HCT116 (cell line): ENCODE measurements around the gene CCDC61.

ENCODE experiments used
- ATF3 ChIP-seq: IDR thresholded peaks from 2 replicates; pipeline ENCODE4 v1.6.1; 2012
- CEBPB ChIP-seq: IDR thresholded peaks from 2 replicates; pipeline ENCODE4 v1.6.1; 2012; ENCODE audit warnings: low read depth
- CTCF ChIP-seq, 3 experiments: fragments of 200-600 bp in 1 of 3; sonication (generic) in 1 of 3; IDR thresholded peaks in 2 of 3; conservative IDR thresholded peaks in 1 of 3; 2 replicates each; pipeline ENCODE4 v1.5.1; 2012 to 2017; ENCODE audit warnings: low read depth in 2 of 3, low read length in 2 of 3, antibody characterized with exemption in 1 of 3, borderline replicate concordance in 1 of 3, control low read depth in 1 of 3, mild to moderate bottlenecking in 1 of 3, mixed read lengths in 1 of 3, mixed run types in 1 of 3, moderate library complexity in 1 of 3; ENCODE audit not compliant: insufficient read depth in 1 of 3
- EZH2 ChIP-seq: fragments of 200-600 bp; sonication (generic); IDR thresholded peaks from 2 replicates; pipeline ENCODE4 v1.6.1; 2017; ENCODE audit warnings: antibody characterized with exemption, mixed run types
- EZH2phosphoT487 ChIP-seq: fragments of 200-600 bp; IDR thresholded peaks from 2 replicates; pipeline ENCODE4 v1.6.1; 2018; ENCODE audit warnings: antibody characterized with exemption, borderline replicate concordance
- FOSL1 ChIP-seq: IDR thresholded peaks from 2 replicates; pipeline ENCODE4 v1.6.1; 2012; ENCODE audit warnings: low read depth
- JUND ChIP-seq: IDR thresholded peaks from 2 replicates; pipeline ENCODE4 v1.6.1; 2012
- POLR2A ChIP-seq: IDR thresholded peaks from 2 replicates; pipeline ENCODE4 v1.7.0; 2011; ENCODE audit warnings: borderline replicate concordance; ENCODE audit not compliant: insufficient read depth, insufficient read length; ENCODE audit errors: extremely low read depth
- POLR2AphosphoS5 ChIP-seq: IDR thresholded peaks from 2 replicates; pipeline ENCODE4 v1.6.1; 2011; ENCODE audit warnings: mild to moderate bottlenecking, low read depth, low read length, moderate library complexity
- RAD21 ChIP-seq: IDR thresholded peaks from 2 replicates; pipeline ENCODE4 v1.6.1; 2012; ENCODE audit warnings: low read depth, mild to moderate bottlenecking
- REST ChIP-seq: IDR thresholded peaks from 2 replicates; pipeline ENCODE4 v1.6.1; 2012; ENCODE audit warnings: low read depth
- SIN3A ChIP-seq: IDR thresholded peaks from 2 replicates; pipeline ENCODE4 v1.6.1; 2012; ENCODE audit warnings: low read depth

GRCh38 chr19:46022431-46023310 lies 27.4 kb downstream of the CCDC61 start, which contains the start of gene PGLYRP1:
- no peak for TF ChIP-seq POLR2AphosphoS5
- TF ChIP-seq REST: no peak
- TF ChIP-seq RAD21: no peak
- no peak for TF ChIP-seq POLR2A
- TF ChIP-seq CTCF (IDR thresholded peaks at IDR 0.05 in 2 of 3, conservative IDR thresholded peaks at IDR 0.05 in 1 of 3; ENCODE audit: borderline replicate concordance in 1 of 3, insufficient read depth in 1 of 3, low read depth in 2 of 3, low read length in 2 of 3): no peak
- no peak for TF ChIP-seq CEBPB
- TF ChIP-seq JUND: no peak
- no peak for TF ChIP-seq EZH2
- no peak for TF ChIP-seq EZH2phosphoT487
- TF ChIP-seq FOSL1: no peak
- TF ChIP-seq ATF3: no peak
- TF ChIP-seq SIN3A: no peak
